Immature natural killer cell (primary cell): ENCODE results near the gene TGFA. TPM values are rescaled to one million over a fixed set of nuclear protein-coding genes. Genes with fewer than 3 reads are reported as not detected.

Experiments used
- DNase-seq, 3 donors: peaks; one replicate each; pipeline ENCODE4 v3.0.0; 2022; ENCODE audit warnings: mixed read lengths in 1 of 3
- H3K27ac Mint-ChIP-seq, 6 donors: one replicate each; pipeline ENCODE4 v1.8.0; 2020; ENCODE audit warnings: mixed read lengths in 6 of 6, mild to moderate bottlenecking in 5 of 6, inconsistent platforms in 4 of 6, moderate library complexity in 3 of 6
- H3K27me3 Mint-ChIP-seq, 3 donors: one replicate each; pipeline ENCODE4 v1.8.0; 2020 to 2021; ENCODE audit warnings: low read depth in 3 of 3, mild to moderate bottlenecking in 3 of 3, mixed read lengths in 3 of 3, moderate library complexity in 3 of 3, inconsistent platforms in 1 of 3
- H3K36me3 Mint-ChIP-seq, 3 donors: one replicate each; pipeline ENCODE4 v1.8.0; 2020; ENCODE audit warnings: mixed read lengths in 3 of 3, inconsistent platforms in 2 of 3, mild to moderate bottlenecking in 2 of 3
- H3K4me1 Mint-ChIP-seq, 2 donors: one replicate each; pipeline ENCODE4 v1.8.0; 2020; ENCODE audit warnings: inconsistent platforms in 2 of 2, mild to moderate bottlenecking in 2 of 2, mixed read lengths in 2 of 2, moderate library complexity in 1 of 2
- H3K4me3 Mint-ChIP-seq, 5 donors: one replicate each; pipeline ENCODE4 v1.8.0; 2020; ENCODE audit warnings: mild to moderate bottlenecking in 5 of 5, mixed read lengths in 5 of 5, inconsistent platforms in 3 of 5, moderate library complexity in 3 of 5
- H3K9me3 Mint-ChIP-seq, 6 donors: one replicate each; pipeline ENCODE4 v1.8.0; 2020; ENCODE audit warnings: mild to moderate bottlenecking in 6 of 6, mixed read lengths in 6 of 6, inconsistent platforms in 4 of 6, moderate library complexity in 3 of 6
- polyA plus RNA-seq, 3 donors: library from polyadenylated mRNA; unstranded; fragments of 300-500 nt; fragmentation: Illumina TruSeq; gene quantifications; one replicate each; pipeline ENCODE4 v1.2.3, GENCODE V29; 2021

The TGFA gene
- polyA plus RNA-seq, 3 donors from 2014 or later = 2.1 to 5.5 (median 2.6) TPM

GRCh38 chr2:70511971-70512729 is 41.5 kb downstream of the TGFA start:
- Mint-ChIP-seq H3K4me3 (no peak overlapping the region), H3K27ac (peak overlapping the region in 2 of 6 donors; percentile 32 to 44), H3K4me1 (peaks cover 45 to 49% of the 10 kb centered on the region in 2 donors), H3K36me3 (peaks cover 0 to 10% (median 4%) of the 10 kb centered on the region in 3 donors), H3K27me3 (peaks cover 0 to 3% (median 0%) of the 10 kb centered on the region in 3 donors), H3K9me3 (no peaks in the 10 kb centered on the region)
- DNase-seq = no peak

- H3K4me1 Mint-ChIP-seq = peaks cover 39 to 47% of the 10 kb centered on the region in 2 donors
- DNase-seq = peak; percentile 27 to 30 (median 28)
- H3K36me3 Mint-ChIP-seq = peaks cover 0 to 10% (median 4%) of the 10 kb centered on the region in 3 donors
- peak overlapping the region; percentile 21 to 71 (median 42) for H3K27ac Mint-ChIP-seq
- H3K9me3 Mint-ChIP-seq = no peaks in the 10 kb centered on the region
- H3K4me3 Mint-ChIP-seq = peak overlapping the region in 4 of 5 donors; percentile 11 to 57 (median 33)
- peaks cover 0 to 3% (median 0%) of the 10 kb centered on the region in 3 donors for H3K27me3 Mint-ChIP-seq
These were observed 43.3 kb downstream of the TGFA start for GRCh38 chr2:70510313-70510712.

GRCh38 chr2:70509565-70509964 is 44.1 kb downstream of the TGFA start:
- Mint-ChIP-seq H3K36me3 (peaks cover 0 to 10% (median 4%) of the 10 kb centered on the region in 3 donors), H3K4me3 (no peak overlapping the region), H3K27me3 (peaks cover 0 to 3% (median 0%) of the 10 kb centered on the region in 3 donors), H3K27ac (peak overlapping the region in 2 of 6 donors; percentile 65 to 66), H3K4me1 (peaks cover 43 to 54% of the 10 kb centered on the region in 2 donors), H3K9me3 (no peaks in the 10 kb centered on the region)
- DNase-seq = no peak

DNA sequence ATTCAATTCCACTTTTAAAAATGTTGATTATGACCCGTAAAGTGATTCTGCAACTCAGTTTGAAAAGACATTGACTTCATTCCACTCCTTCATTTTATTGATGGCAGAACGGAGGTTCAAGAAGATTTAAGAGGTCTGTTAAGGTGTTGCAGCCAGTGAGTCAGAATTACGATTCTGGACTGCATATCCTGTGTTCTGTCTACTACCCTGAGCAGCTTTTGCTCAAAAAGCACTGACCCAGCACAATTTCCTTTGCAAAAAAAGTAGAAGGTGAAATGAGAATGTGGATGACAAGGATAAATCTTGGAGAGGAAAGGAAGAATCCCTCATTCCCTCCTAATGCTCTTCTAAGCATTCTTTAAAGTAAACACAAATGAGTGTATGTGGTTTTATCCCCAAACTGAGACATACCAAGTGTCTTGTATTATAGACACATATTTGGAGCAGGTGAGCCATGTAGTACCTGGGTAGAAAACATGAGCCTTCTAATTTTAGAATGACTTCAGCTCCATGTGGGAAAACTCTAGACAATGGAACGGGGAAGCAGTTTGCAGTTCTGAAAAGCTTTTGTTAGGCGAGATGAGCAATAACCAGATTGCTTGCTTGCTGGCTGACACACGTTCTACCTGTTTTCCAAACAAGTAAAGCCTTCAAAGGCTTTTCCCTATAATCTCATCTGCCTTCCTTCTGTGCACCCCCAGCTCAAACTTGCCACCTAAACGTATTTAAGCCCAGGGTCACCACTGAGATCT is 44.7 kb downstream of the TGFA start:
- Mint-ChIP-seq H3K36me3 (peaks cover 0 to 10% (median 4%) of the 10 kb centered on the region in 3 donors), H3K27me3 (peaks cover 0 to 3% (median 0%) of the 10 kb centered on the region in 3 donors), H3K27ac (peak overlapping the region in 1 of 6 donors; percentile 66), H3K4me1 (peaks cover 48 to 57% of the 10 kb centered on the region in 2 donors), H3K9me3 (no peaks in the 10 kb centered on the region), H3K4me3 (no peak overlapping the region)
- DNase-seq = no peak

DNA sequence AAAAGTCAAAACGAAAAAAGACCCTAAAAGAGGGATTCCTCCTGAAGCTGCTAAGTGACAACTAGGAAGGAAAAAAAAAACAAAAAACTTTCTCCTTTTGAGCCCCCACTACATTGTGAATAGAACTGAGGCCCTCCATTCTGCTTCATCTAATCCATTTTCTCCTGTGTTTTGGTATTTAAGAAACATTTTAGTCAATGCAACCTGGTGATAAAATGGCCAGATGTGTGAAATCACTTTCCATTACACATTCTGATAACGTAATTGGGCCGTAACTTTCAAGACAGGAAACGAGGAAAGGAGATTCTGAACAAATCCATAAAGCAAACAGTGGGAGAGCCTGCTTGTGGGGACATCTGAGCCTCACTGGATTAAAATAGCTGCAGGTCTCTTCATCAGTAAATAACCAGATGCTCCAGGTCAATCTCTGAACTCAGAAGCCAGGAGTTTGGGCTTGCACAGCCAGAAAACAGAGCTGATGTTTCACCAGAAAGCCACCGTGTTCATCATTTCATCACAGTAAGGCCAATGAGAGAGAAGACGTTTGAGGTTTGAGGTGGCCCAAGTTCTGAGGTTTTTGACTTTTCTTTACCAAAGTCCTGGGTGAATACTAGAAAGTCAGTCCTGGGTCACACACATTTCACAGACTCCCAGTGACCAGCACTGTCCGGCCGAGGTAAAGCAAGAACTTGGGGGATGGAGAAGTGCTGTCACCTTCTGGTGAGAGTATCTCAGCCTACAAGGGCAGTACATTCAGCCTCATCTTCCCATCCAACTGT is 47.8 kb downstream of the TGFA start:
- Mint-ChIP-seq H3K27me3 (peaks cover 0 to 3% (median 0%) of the 10 kb centered on the region in 3 donors), H3K9me3 (no peaks in the 10 kb centered on the region), H3K4me3 (peak overlapping the region; percentile 29 to 61 (median 50)), H3K27ac (peak overlapping the region; percentile 18 to 65 (median 60)), H3K36me3 (peaks cover 0 to 4% (median 0%) of the 10 kb centered on the region in 3 donors), H3K4me1 (peaks cover 70 to 73% of the 10 kb centered on the region in 2 donors)
- DNase-seq = peak in 1 of 3 donors; percentile 29

GRCh38 chr2:70504750-70505149 is 48.9 kb downstream of the TGFA start:
- no peak overlapping the region for H3K4me3 Mint-ChIP-seq
- no peak for DNase-seq
- no peak overlapping the region for H3K27ac Mint-ChIP-seq
- no peaks in the 10 kb centered on the region for H3K36me3 Mint-ChIP-seq
- peaks cover 0 to 2% (median 0%) of the 10 kb centered on the region in 3 donors for H3K27me3 Mint-ChIP-seq
- H3K9me3 Mint-ChIP-seq = no peaks in the 10 kb centered on the region
- H3K4me1 Mint-ChIP-seq = peaks cover 69 to 71% of the 10 kb centered on the region in 2 donors

DNA sequence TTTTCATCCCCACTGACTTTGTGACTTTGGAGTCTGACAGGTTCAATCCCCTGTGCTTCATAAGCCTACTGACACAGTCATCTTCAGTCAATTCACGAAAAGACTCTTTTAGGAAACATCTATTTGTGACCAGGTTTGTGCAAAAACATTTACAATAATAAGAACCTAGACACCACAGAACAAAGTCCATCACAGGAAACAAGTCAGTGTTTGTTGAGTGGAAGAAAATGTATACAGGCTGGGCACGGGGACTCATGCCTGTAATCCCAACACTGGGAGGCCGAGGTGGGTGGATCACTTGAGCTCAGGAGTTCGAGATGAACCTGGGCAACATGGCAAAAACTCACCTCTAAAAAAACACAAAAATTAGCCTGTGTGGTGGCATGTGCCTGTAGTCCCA is 49.7 kb downstream of the TGFA start:
- no peak overlapping the region for H3K27ac Mint-ChIP-seq
- H3K4me1 Mint-ChIP-seq = peaks cover 60 to 68% of the 10 kb centered on the region in 2 donors
- H3K36me3 Mint-ChIP-seq = no peaks in the 10 kb centered on the region
- no peaks in the 10 kb centered on the region for H3K9me3 Mint-ChIP-seq
- no peaks in the 10 kb centered on the region for H3K27me3 Mint-ChIP-seq
- peak overlapping the region in 1 of 5 donors; percentile 8 for H3K4me3 Mint-ChIP-seq
- DNase-seq = no peak

GRCh38 chr2:70501728-70502127 is 51.9 kb downstream of the TGFA start:
- Mint-ChIP-seq H3K4me1 (peaks cover 61 to 69% of the 10 kb centered on the region in 2 donors), H3K9me3 (no peaks in the 10 kb centered on the region), H3K36me3 (peaks cover 0 to 7% (median 0%) of the 10 kb centered on the region in 3 donors), H3K4me3 (peak overlapping the region; percentile 51 to 78 (median 63)), H3K27me3 (no peaks in the 10 kb centered on the region), H3K27ac (peak overlapping the region; percentile 58 to 84 (median 78))
- peak; percentile 12 to 27 (median 23) for DNase-seq

GRCh38 chr2:70501215-70501614 is 52.4 kb downstream of the TGFA start:
- Mint-ChIP-seq H3K4me3 (peak overlapping the region; percentile 51 to 78 (median 63)), H3K9me3 (no peaks in the 10 kb centered on the region), H3K4me1 (peaks cover 58 to 67% of the 10 kb centered on the region in 2 donors), H3K27ac (peak overlapping the region; percentile 58 to 84 (median 78)), H3K36me3 (peaks cover 0 to 9% (median 0%) of the 10 kb centered on the region in 3 donors), H3K27me3 (no peaks in the 10 kb centered on the region)
- DNase-seq = peak; percentile 37 to 40 (median 38)

GRCh38 chr2:70499253-70499652 is 54.4 kb downstream of the TGFA start:
- peaks cover 0 to 2% (median 0%) of the 10 kb centered on the region in 3 donors for H3K27me3 Mint-ChIP-seq
- peaks cover 38 to 49% of the 10 kb centered on the region in 2 donors for H3K4me1 Mint-ChIP-seq
- no peaks in the 10 kb centered on the region for H3K9me3 Mint-ChIP-seq
- H3K36me3 Mint-ChIP-seq = peaks cover 0 to 9% (median 0%) of the 10 kb centered on the region in 3 donors
- H3K4me3 Mint-ChIP-seq = no peak overlapping the region
- no peak overlapping the region for H3K27ac Mint-ChIP-seq
- DNase-seq = no peak

DNA sequence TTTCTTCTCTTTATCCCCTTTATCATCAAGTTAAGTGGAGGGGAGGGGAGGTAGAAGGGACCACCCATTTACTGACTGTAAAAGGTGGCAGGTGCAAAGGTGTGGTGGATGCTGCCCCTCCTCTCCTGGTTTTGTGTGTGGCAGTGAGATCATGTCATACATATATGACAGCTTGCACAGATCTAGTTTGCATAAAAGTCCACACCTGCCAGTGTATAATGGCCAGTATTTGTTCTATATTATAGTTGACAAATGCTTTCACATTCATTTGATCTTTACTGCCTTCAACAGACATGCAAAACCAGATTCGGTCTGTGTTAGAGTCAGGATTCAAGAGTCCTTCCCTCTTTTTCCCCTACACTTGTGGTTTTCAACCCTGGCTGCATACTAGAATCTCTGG is 55.1 kb downstream of the TGFA start:
- no peaks in the 10 kb centered on the region for H3K9me3 Mint-ChIP-seq
- peaks cover 0 to 9% (median 0%) of the 10 kb centered on the region in 3 donors for H3K36me3 Mint-ChIP-seq
- peaks cover 38 to 43% of the 10 kb centered on the region in 2 donors for H3K4me1 Mint-ChIP-seq
- H3K4me3 Mint-ChIP-seq = no peak overlapping the region
- H3K27me3 Mint-ChIP-seq = peaks cover 0 to 2% (median 0%) of the 10 kb centered on the region in 3 donors
- H3K27ac Mint-ChIP-seq = no peak overlapping the region
- DNase-seq = no peak

DNA sequence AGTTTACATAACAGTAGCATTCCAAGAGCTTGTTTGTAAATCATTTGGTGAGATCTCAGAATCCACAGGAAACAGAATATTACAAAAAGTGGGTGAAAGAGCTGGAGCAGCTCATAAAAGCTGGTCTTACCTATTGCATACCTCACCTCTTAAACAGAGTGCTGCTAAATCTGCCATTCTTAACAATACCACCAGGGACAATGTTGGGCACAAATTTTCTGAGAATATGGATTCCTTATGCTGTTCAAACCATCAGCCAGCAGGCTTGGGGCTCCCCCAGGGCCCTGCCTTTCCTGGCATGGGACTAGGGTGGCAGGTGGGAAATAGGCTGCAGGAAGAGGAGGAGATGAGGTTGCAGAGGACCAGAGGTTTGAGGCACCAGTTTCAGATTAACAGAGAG is 55.6 kb downstream of the TGFA start:
- Mint-ChIP-seq H3K27ac (no peak overlapping the region), H3K4me3 (no peak overlapping the region), H3K4me1 (peaks cover 38 to 42% of the 10 kb centered on the region in 2 donors), H3K36me3 (peaks cover 0 to 9% (median 0%) of the 10 kb centered on the region in 3 donors), H3K27me3 (peaks cover 0 to 2% (median 0%) of the 10 kb centered on the region in 3 donors), H3K9me3 (no peaks in the 10 kb centered on the region)
- DNase-seq = no peak

DNA sequence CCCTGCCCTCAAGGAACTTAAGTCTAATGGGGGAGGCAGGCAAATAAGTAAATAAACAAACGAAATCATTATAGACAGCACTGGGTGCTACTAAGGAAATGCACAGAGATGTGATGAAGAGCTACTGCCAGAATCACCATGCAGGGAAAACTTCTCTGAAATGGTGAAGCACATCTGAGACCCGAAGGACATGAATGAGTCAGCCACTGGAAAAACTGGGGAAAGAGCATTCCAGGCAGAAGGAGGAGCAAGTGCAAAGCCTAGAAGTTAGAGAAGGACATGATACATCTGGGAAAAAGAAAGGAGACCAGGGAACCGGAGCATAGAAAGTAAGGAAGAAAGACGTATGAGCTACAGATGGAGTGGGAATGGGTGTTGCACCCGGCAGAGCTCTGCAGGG is 56.8 kb downstream of the TGFA start:
- Mint-ChIP-seq H3K9me3 (no peaks in the 10 kb centered on the region), H3K4me3 (no peak overlapping the region), H3K27me3 (peaks cover 0 to 3% (median 2%) of the 10 kb centered on the region in 3 donors), H3K27ac (no peak overlapping the region), H3K4me1 (peaks cover 26 to 29% of the 10 kb centered on the region in 2 donors), H3K36me3 (peaks cover 0 to 9% (median 3%) of the 10 kb centered on the region in 3 donors)
- no peak for DNase-seq
